ENCODE results near the gene SLC6A18.

- TF ChIP-seq, protein P1, sequence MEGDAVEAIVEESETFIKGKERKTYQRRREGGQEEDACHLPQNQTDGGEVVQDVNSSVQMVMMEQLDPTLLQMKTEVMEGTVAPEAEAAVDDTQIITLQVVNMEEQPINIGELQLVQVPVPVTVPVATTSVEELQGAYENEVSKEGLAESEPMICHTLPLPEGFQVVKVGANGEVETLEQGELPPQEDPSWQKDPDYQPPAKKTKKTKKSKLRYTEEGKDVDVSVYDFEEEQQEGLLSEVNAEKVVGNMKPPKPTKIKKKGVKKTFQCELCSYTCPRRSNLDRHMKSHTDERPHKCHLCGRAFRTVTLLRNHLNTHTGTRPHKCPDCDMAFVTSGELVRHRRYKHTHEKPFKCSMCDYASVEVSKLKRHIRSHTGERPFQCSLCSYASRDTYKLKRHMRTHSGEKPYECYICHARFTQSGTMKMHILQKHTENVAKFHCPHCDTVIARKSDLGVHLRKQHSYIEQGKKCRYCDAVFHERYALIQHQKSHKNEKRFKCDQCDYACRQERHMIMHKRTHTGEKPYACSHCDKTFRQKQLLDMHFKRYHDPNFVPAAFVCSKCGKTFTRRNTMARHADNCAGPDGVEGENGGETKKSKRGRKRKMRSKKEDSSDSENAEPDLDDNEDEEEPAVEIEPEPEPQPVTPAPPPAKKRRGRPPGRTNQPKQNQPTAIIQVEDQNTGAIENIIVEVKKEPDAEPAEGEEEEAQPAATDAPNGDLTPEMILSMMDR (conservative IDR thresholded peaks at IDR 0.05): no peak
- no peak for TF ChIP-seq ZFX (IDR thresholded peaks at IDR 0.05)
Observed at GRCh38 chr5:1186351-1187233, 38.6 kb upstream of the SLC6A18 start.
